ENCODE data around the gene RNF186.

RNF186 gene

GRCh38 chr1:19780267-19780877 lies 34.7 kb downstream of the RNF186 start:
- no peaks in the 10 kb centered on the region for H3K4me1 ChIP-seq (ENCODE audit: control insufficient read depth in 2 of 2, insufficient read depth in 1 of 2, low read depth in 1 of 2, low read length in 2 of 2)

GRCh38 chr1:19776933-19777332 lies 38.1 kb downstream of the RNF186 start:
- no peak overlapping the region for H4K91ac ChIP-seq (ENCODE audit: low read depth, low read length, poor library complexity)
- H3K27me3 ChIP-seq (ENCODE audit: control insufficient read depth in 3 of 3, insufficient read depth in 3 of 3, low read depth in 1 of 3, low read length in 3 of 3), result peaks cover 0 to 11% (median 0%) of the 10 kb centered on the region in 3 experiments
- H2BK12ac ChIP-seq (ENCODE audit: low read length), result no peak overlapping the region
- H3K4me1 ChIP-seq (ENCODE audit: control insufficient read depth in 2 of 2, insufficient read depth in 1 of 2, low read depth in 1 of 2, low read length in 2 of 2), result no peaks in the 10 kb centered on the region
- H3K4ac ChIP-seq (ENCODE audit: low read length), result no peak overlapping the region
- no peak overlapping the region for H3K14ac ChIP-seq (ENCODE audit: low read length)
- no peaks in the 10 kb centered on the region for H3K36me3 ChIP-seq (replicated peaks in 1 of 2; ENCODE audit: control insufficient read depth in 2 of 2, insufficient read depth in 2 of 2, low read length in 2 of 2)
- no peak overlapping the region for H4K8ac ChIP-seq (ENCODE audit: low read depth, low read length)
- H2BK5ac ChIP-seq (ENCODE audit: low read length), result no peak overlapping the region
- no peak overlapping the region for H2BK120ac ChIP-seq (ENCODE audit: low read depth, low read length)
- H2AFZ ChIP-seq (ENCODE audit: low read length), result no peak overlapping the region
- DNase-seq (ENCODE audit: low spot score), result no peak
- no peak overlapping the region for H3K23ac ChIP-seq (ENCODE audit: low read depth, low read length, poor library complexity)
- H3K79me1 ChIP-seq (ENCODE audit: low read depth, low read length), result no peaks in the 10 kb centered on the region
- no peaks in the 10 kb centered on the region for H3K9me3 ChIP-seq (replicated peaks in 1 of 2; ENCODE audit: control insufficient read depth in 2 of 2, insufficient read depth in 1 of 2, low read depth in 1 of 2, low read length in 2 of 2)
- H3K4me2 ChIP-seq (ENCODE audit: insufficient read depth, low read length, poor library complexity, severe bottlenecking), result no peak overlapping the region
- H2BK15ac ChIP-seq (ENCODE audit: low read length), result no peak overlapping the region
- WGBS, 2 donors (ENCODE audit: extremely low coverage in 2 of 2, insufficient read length in 2 of 2, insufficient replicate concordance in 1 of 2), result no CpG with 5 or more reads among the region's 4 CpGs
- no peak overlapping the region for H3K4me3 ChIP-seq (ENCODE audit: low read length in 2 of 2)
- H2AK5ac ChIP-seq (ENCODE audit: low read depth, low read length), result no peak overlapping the region
- H3K9ac ChIP-seq (ENCODE audit: low read depth, low read length, poor library complexity), result no peak overlapping the region
- H3K18ac ChIP-seq (ENCODE audit: low read length), result no peak overlapping the region
- no peak overlapping the region for H3K27ac ChIP-seq (replicated peaks; ENCODE audit: low read length)

More at GRCh38 chr1:19780267-19780877, 34.7 kb downstream of the RNF186 start:
- Histone ChIP-seq H2BK120ac (ENCODE audit: low read depth, low read length) (no peak overlapping the region), H4K8ac (ENCODE audit: low read depth, low read length) (no peak overlapping the region), H3K4me3 (ENCODE audit: low read length in 2 of 2) (peak overlapping the region in 1 of 2 donors; percentile 9), H4K91ac (ENCODE audit: low read depth, low read length, poor library complexity) (no peak overlapping the region), H2BK12ac (ENCODE audit: low read length) (no peak overlapping the region), H3K14ac (ENCODE audit: low read length) (no peak overlapping the region), H3K23ac (ENCODE audit: low read depth, low read length, poor library complexity) (no peak overlapping the region), H3K4me2 (ENCODE audit: insufficient read depth, low read length, poor library complexity, severe bottlenecking) (no peak overlapping the region), H3K18ac (ENCODE audit: low read length) (no peak overlapping the region), H3K27me3 (ENCODE audit: control insufficient read depth in 3 of 3, insufficient read depth in 3 of 3, low read depth in 1 of 3, low read length in 3 of 3) (peaks cover 0 to 20% (median 0%) of the 10 kb centered on the region in 3 experiments), H3K4ac (ENCODE audit: low read length) (no peak overlapping the region), H3K79me1 (ENCODE audit: low read depth, low read length) (no peaks in the 10 kb centered on the region), H3K9me3 (replicated peaks in 1 of 2; ENCODE audit: control insufficient read depth in 2 of 2, insufficient read depth in 1 of 2, low read depth in 1 of 2, low read length in 2 of 2) (no peaks in the 10 kb centered on the region), H2AFZ (ENCODE audit: low read length) (no peak overlapping the region), H2BK5ac (ENCODE audit: low read length) (no peak overlapping the region), H3K27ac (replicated peaks; ENCODE audit: low read length) (no peak overlapping the region), H3K9ac (ENCODE audit: low read depth, low read length, poor library complexity) (no peak overlapping the region), H2AK5ac (ENCODE audit: low read depth, low read length) (no peak overlapping the region), H3K36me3 (replicated peaks in 1 of 2; ENCODE audit: control insufficient read depth in 2 of 2, insufficient read depth in 2 of 2, low read length in 2 of 2) (no peaks in the 10 kb centered on the region), H2BK15ac (ENCODE audit: low read length) (no peak overlapping the region)
- no CpG with 5 or more reads among the region's 11 CpGs for WGBS, 2 donors (ENCODE audit: extremely low coverage in 2 of 2, insufficient read length in 2 of 2, insufficient replicate concordance in 1 of 2)
- DNase-seq (ENCODE audit: low spot score), result no peak

GRCh38 chr1:19776287-19776686 lies 38.8 kb downstream of the RNF186 start:
- Histone ChIP-seq H3K4me3 (ENCODE audit: low read length in 2 of 2) (no peak overlapping the region), H3K36me3 (replicated peaks in 1 of 2; ENCODE audit: control insufficient read depth in 2 of 2, insufficient read depth in 2 of 2, low read length in 2 of 2) (no peaks in the 10 kb centered on the region), H2AK5ac (ENCODE audit: low read depth, low read length) (no peak overlapping the region), H3K79me1 (ENCODE audit: low read depth, low read length) (no peaks in the 10 kb centered on the region), H2BK120ac (ENCODE audit: low read depth, low read length) (no peak overlapping the region), H2AFZ (ENCODE audit: low read length) (no peak overlapping the region), H3K18ac (ENCODE audit: low read length) (no peak overlapping the region), H2BK15ac (ENCODE audit: low read length) (no peak overlapping the region), H3K4me1 (ENCODE audit: control insufficient read depth in 2 of 2, insufficient read depth in 1 of 2, low read depth in 1 of 2, low read length in 2 of 2) (no peaks in the 10 kb centered on the region), H3K27me3 (ENCODE audit: control insufficient read depth in 3 of 3, insufficient read depth in 3 of 3, low read depth in 1 of 3, low read length in 3 of 3) (peaks cover 0 to 14% (median 0%) of the 10 kb centered on the region in 3 experiments), H4K91ac (ENCODE audit: low read depth, low read length, poor library complexity) (no peak overlapping the region), H4K8ac (ENCODE audit: low read depth, low read length) (no peak overlapping the region), H3K4ac (ENCODE audit: low read length) (no peak overlapping the region), H3K23ac (ENCODE audit: low read depth, low read length, poor library complexity) (no peak overlapping the region), H3K4me2 (ENCODE audit: insufficient read depth, low read length, poor library complexity, severe bottlenecking) (no peak overlapping the region), H2BK5ac (ENCODE audit: low read length) (no peak overlapping the region), H2BK12ac (ENCODE audit: low read length) (no peak overlapping the region), H3K14ac (ENCODE audit: low read length) (no peak overlapping the region), H3K27ac (replicated peaks; ENCODE audit: low read length) (no peak overlapping the region), H3K9ac (ENCODE audit: low read depth, low read length, poor library complexity) (no peak overlapping the region), H3K9me3 (replicated peaks in 1 of 2; ENCODE audit: control insufficient read depth in 2 of 2, insufficient read depth in 1 of 2, low read depth in 1 of 2, low read length in 2 of 2) (no peaks in the 10 kb centered on the region)
- DNase-seq (ENCODE audit: low spot score), result no peak
- no CpG with 5 or more reads among the region's 5 CpGs for WGBS, 2 donors (ENCODE audit: extremely low coverage in 2 of 2, insufficient read length in 2 of 2, insufficient replicate concordance in 1 of 2)

GRCh38 chr1:19775831-19776230 lies 39.3 kb downstream of the RNF186 start:
- no peak overlapping the region for H2BK12ac ChIP-seq (ENCODE audit: low read length)
- DNase-seq (ENCODE audit: low spot score), result no peak
- H4K8ac ChIP-seq (ENCODE audit: low read depth, low read length), result no peak overlapping the region
- no peak overlapping the region for H3K27ac ChIP-seq (replicated peaks; ENCODE audit: low read length)
- H3K79me1 ChIP-seq (ENCODE audit: low read depth, low read length), result no peaks in the 10 kb centered on the region
- no CpG with 5 or more reads among the region's 9 CpGs for WGBS, 2 donors (ENCODE audit: extremely low coverage in 2 of 2, insufficient read length in 2 of 2, insufficient replicate concordance in 1 of 2)
- H2BK5ac ChIP-seq (ENCODE audit: low read length), result no peak overlapping the region
- no peak overlapping the region for H3K4me3 ChIP-seq (ENCODE audit: low read length in 2 of 2)
- H3K9ac ChIP-seq (ENCODE audit: low read depth, low read length, poor library complexity), result no peak overlapping the region
- no peak overlapping the region for H2BK120ac ChIP-seq (ENCODE audit: low read depth, low read length)
- H4K91ac ChIP-seq (ENCODE audit: low read depth, low read length, poor library complexity), result no peak overlapping the region
- no peaks in the 10 kb centered on the region for H3K4me1 ChIP-seq (ENCODE audit: control insufficient read depth in 2 of 2, insufficient read depth in 1 of 2, low read depth in 1 of 2, low read length in 2 of 2)
- no peak overlapping the region for H2BK15ac ChIP-seq (ENCODE audit: low read length)
- H2AK5ac ChIP-seq (ENCODE audit: low read depth, low read length), result no peak overlapping the region
- no peak overlapping the region for H3K4ac ChIP-seq (ENCODE audit: low read length)
- no peak overlapping the region for H3K18ac ChIP-seq (ENCODE audit: low read length)
- H3K27me3 ChIP-seq (ENCODE audit: control insufficient read depth in 3 of 3, insufficient read depth in 3 of 3, low read depth in 1 of 3, low read length in 3 of 3), result peaks cover 0 to 18% (median 0%) of the 10 kb centered on the region in 3 experiments
- H2AFZ ChIP-seq (ENCODE audit: low read length), result no peak overlapping the region
- no peak overlapping the region for H3K14ac ChIP-seq (ENCODE audit: low read length)
- H3K9me3 ChIP-seq (replicated peaks in 1 of 2; ENCODE audit: control insufficient read depth in 2 of 2, insufficient read depth in 1 of 2, low read depth in 1 of 2, low read length in 2 of 2), result no peaks in the 10 kb centered on the region
- H3K23ac ChIP-seq (ENCODE audit: low read depth, low read length, poor library complexity), result no peak overlapping the region
- no peak overlapping the region for H3K4me2 ChIP-seq (ENCODE audit: insufficient read depth, low read length, poor library complexity, severe bottlenecking)
- no peaks in the 10 kb centered on the region for H3K36me3 ChIP-seq (replicated peaks in 1 of 2; ENCODE audit: control insufficient read depth in 2 of 2, insufficient read depth in 2 of 2, low read length in 2 of 2)

Measured in neuronal stem cell (in vitro differentiated cells).